CD4-positive, alpha-beta T cell treated with Interleukin-1 beta for 1 hour (primary cell): Measurements from ENCODE around the gene SLC43A1.
A peak's percentile ranks its signal among the peaks of the same experiment; 100 is the strongest.

Source experiments
- DNase-seq, 2 donors: peaks; one replicate each; pipeline ENCODE4 v3.0.0-alpha.2; 2020 to 2022

The SLC43A1 gene

GRCh38 chr11:57479021-57479663, 36.4 kb downstream of the SLC43A1 start:
- DNase-seq: no peak

- DNase-seq: no peak
Measured at GRCh38 chr11:57477507-57478189, 37.9 kb downstream of the SLC43A1 start.

GRCh38 chr11:57476757-57477506, 38.6 kb downstream of the SLC43A1 start:
- DNase-seq: peak; percentile 28 to 53

- DNase-seq: peak in 1 of 2 donors; percentile 24
Measured at GRCh38 chr11:57476047-57476756, 39.3 kb downstream of the SLC43A1 start.

- no peak for DNase-seq
Measured at GRCh38 chr11:57475671-57476046, 39.8 kb downstream of the SLC43A1 start.

GRCh38 chr11:57475191-57475590, 40.3 kb downstream of the SLC43A1 start:
- no peak for DNase-seq

GRCh38 chr11:57474803-57475115, 40.7 kb downstream of the SLC43A1 start:
- DNase-seq: no peak

GRCh38 chr11:57474017-57474802, 41.3 kb downstream of the SLC43A1 start:
- peak; percentile 35 to 40 for DNase-seq

GRCh38 chr11:57473285-57473841, 42.1 kb downstream of the SLC43A1 start:
- DNase-seq: no peak

GRCh38 chr11:57471496-57471895, 44.0 kb downstream of the SLC43A1 start:
- no peak for DNase-seq

- DNase-seq: no peak
Measured at GRCh38 chr11:57469268-57469667, 46.2 kb downstream of the SLC43A1 start.

- no peak for DNase-seq
Measured at GRCh38 chr11:57468276-57468675, 47.2 kb downstream of the SLC43A1 start.

- no peak for DNase-seq
Measured at GRCh38 chr11:57467508-57468157, 47.9 kb downstream of the SLC43A1 start.

GRCh38 chr11:57466680-57467079, 48.8 kb downstream of the SLC43A1 start:
- DNase-seq: no peak

GRCh38 chr11:57464539-57465181, 50.8 kb downstream of the SLC43A1 start:
- no peak for DNase-seq

- DNase-seq: no peak
Measured at GRCh38 chr11:57463671-57464538, 51.6 kb downstream of the SLC43A1 start.

GRCh38 chr11:57462597-57462996, 52.9 kb downstream of the SLC43A1 start:
- no peak for DNase-seq

- DNase-seq: no peak
Measured at GRCh38 chr11:57461841-57462489, 53.5 kb downstream of the SLC43A1 start.
